GM18519 (cell line): ENCODE data around the gene ZNF532.
"Not testable (repeated sequence)": the region's sequence is repeated elsewhere in the genome, so short reads cannot be mapped to it uniquely, and the experiment has no call there.

ENCODE experiments used
- ATAC-seq: cut with Tn5 transposase; IDR thresholded peaks from one replicate; pipeline ENCODE4 v1.9.1; 2021; ENCODE audit warnings: mild to moderate bottlenecking, moderate library complexity; ENCODE audit not compliant: unreplicated experiment, low FRiP score

The ZNF532 gene

DNA sequence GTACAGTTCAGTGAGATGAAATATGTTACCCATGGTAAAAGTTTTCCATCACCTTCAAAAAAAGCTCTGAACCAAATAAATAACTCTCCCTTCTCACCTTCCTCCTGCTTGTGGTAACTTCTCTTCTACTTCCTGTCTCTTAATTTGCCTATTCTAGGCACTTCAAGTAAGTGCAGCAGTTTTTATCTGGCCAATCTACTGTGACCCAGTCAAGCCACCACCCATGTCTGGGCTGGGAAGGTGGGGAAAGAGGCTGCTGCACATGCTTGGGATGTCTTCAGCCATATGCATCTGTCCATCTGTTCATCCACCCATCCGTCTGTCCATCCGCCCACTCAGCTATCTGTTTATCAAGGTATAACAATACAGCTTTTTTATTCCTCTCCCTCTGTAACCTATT, 31.6 kb downstream of the ZNF532 start:
- no peak for ATAC-seq

DNA sequence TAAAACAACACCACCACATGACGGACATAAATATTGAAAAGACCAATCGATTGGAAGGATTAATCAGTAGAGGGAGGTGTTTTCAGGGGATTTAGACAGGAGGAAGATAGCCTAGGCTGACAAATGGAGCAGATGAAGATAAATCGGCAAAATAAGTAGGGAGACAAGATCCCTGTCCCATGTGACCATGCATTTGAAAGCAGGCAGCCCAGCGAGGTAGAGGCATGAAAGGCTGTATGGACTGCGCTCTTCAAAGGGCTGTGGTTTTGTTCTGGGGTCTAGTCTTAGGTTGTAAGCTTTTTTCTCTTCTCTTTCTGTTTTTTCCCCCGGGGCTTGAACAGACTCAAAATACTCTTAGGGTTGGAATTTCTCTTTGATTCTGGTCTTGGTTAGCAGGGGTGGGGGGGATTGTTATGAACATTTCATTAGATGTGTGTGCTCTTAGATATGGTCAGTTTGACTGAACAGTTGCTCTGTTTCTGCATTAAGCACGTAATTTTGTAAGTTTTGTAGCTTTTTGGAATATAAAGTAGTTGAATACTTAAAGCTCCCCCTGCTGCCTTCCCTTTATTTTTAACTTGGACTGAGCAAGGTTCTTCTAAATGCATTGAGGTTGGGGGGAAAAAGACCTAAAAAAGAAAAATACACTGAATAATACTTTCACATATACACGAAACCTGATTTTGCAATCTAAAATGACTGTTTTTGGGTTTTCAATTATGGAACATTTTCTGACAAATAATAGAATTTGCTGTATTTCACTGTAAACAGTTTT, 32.2 kb downstream of the ZNF532 start:
- no peak for ATAC-seq

GRCh38 chr18:58898010-58898799, 33.5 kb downstream of the ZNF532 start:
- ATAC-seq = no peak

- no peak for ATAC-seq
These were observed 35.5 kb downstream of the ZNF532 start for GRCh38 chr18:58900015-58900649.

DNA sequence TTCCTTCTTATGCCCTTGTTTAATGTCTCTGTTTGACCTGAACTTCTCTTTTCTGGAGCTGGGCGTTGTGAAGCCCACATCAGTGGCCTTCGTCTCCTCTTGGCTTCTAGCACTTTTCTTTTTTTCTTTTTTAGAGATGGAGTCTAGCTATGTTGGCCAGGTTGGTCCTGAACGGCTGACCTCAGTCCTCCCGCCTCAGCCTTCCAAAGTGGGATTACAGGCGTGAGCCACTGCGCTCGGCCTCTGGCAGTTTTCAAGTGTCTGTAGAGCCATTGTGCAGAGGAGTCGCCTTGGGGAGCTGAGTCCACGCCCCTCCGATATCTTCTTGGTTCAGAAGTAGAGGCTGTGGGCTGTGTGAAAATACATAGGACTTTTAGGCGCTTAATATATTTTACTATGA, 36.5 kb downstream of the ZNF532 start:
- ATAC-seq = no peak

DNA sequence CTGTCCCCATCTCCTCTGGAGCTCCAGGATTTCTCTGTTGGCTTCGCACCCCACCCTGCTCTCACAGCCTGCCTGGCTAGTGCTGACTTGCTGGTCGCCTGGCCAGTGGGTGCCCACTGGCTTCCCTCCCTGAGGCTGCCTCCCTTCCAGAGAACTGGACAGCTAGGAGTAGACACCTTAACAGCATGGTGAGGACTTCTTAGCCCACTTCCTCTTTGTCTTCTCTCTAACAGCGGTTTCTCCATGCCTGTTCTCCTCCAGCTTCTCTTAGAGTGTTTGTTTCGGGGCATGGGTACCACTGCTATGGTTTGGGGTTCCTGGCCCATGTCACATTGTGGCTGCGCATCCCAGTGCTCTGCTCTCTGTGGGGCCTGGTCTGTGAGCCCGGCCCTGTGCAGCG, 37.1 kb downstream of the ZNF532 start:
- no peak for ATAC-seq

GRCh38 chr18:58902961-58903360, 38.3 kb downstream of the ZNF532 start:
- ATAC-seq = no peak

- ATAC-seq = no peak
These were observed 38.9 kb downstream of the ZNF532 start for GRCh38 chr18:58903533-58903932.

DNA sequence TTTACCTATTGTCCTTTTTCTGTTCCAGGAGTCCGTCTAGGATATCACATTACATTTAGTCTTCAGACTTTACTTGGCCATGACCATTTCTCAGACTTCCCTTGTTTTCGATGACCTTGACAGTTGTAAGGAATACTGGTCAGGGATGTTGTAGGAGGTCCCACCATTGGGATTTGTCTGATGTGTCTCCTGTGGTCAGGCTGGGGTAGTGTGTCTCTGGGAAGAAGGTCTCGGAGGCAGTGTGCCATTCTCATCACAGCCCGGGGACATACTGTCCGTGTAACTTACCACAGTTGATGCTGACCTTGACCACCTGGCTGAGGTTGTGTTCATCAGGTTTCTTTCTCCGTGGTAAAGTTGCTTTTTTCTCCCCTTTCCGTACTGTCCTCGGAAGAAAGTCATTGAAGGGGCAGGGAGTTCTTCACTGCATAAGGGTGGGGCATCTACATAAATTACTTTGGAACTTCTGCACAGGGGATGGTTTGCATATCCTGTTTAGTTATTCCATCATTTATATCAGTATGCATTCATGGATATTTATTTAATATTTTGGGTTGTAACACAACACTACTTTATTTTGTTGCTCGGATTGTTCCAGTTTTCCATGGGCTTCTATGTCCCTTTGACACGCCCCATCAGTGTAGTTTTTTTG, 41.2 kb downstream of the ZNF532 start:
- ATAC-seq = no peak

DNA sequence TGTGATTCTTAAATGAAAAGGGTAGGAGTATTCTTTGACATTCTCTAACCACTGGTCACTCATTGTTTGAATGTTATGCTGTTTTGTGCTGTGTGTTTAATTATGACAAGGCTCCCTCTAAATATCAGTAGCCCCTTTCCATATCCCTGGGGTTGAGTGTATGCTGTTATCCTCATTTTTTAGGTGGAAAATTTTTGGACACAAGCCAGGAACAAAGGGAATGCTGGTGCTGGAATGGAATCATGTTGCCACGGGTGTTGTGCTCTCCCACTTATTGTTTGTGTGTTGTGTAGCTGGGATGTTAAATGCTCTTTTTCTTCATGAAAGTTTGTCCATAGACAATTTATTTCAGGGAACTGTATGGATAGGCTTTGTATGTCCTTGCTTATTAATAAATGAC, 43.3 kb downstream of the ZNF532 start:
- no peak for ATAC-seq

DNA sequence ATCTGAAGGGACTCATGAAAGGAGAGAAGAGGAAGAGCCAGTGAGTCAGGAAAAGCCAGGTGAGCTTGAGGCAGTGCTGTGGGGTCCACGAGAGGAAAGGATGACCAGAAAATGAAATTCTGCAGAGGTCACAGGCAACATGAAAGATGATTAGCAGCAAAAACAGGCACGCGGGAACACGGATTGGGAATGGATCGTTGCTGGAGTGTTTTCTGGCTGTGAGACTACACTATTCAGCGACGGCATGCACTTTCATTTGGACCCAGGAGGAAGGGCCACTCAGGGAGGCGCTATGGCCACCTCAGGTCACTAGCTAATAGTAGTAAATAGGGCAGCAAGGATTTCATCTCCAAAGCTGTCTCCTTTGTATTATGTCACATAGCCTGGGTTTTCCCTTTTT, 44.8 kb downstream of the ZNF532 start:
- ATAC-seq = no peak

DNA sequence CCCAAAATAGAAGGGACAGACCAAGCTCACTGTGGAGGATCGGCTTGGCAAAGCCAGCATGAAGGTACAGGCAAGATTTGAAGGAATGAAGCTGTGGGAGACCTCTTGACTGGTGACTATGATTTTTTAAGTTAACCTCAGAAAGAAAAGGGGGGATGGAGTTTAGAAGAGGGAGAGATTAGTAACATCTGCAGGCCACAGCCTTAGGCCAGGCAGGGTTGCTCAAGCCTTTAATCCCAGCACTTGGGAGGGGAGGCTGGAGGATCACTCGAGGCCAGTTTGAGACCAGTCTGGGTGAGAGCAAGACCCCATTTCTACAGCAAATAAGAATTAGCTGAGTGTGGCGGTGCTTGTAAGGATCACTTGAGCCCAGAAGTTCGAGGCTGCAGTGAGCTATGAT, 46.6 kb downstream of the ZNF532 start:
- no peak for ATAC-seq

DNA sequence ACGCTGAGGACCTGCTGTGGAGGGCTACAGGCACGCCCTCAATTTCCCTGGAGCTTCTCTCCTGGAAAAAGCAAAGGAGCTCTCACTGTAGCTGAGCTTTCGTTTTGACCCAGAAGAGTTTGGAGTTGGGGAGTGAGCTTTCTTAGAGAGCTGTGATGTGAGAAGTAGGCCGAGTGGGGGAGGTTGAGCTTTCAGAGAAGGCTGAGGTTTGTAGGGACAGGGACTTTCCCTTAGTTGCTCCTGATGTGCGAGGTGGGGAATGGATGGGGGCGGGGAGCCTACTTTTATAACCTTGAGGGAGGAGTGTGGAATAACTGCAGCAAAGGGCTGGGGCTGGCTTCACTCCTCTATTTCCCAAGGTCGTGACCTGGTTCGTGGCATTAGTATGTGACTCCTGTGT, 47.1 kb downstream of the ZNF532 start:
- ATAC-seq = no peak

- no peak for ATAC-seq
These were observed 50.5 kb downstream of the ZNF532 start for GRCh38 chr18:58915006-58915799.

GRCh38 chr18:58915995-58916394, 51.3 kb downstream of the ZNF532 start:
- ATAC-seq = no peak

- ATAC-seq = not testable (repeated sequence)
These were observed 55.3 kb downstream of the ZNF532 start for GRCh38 chr18:58919934-58920333.

DNA sequence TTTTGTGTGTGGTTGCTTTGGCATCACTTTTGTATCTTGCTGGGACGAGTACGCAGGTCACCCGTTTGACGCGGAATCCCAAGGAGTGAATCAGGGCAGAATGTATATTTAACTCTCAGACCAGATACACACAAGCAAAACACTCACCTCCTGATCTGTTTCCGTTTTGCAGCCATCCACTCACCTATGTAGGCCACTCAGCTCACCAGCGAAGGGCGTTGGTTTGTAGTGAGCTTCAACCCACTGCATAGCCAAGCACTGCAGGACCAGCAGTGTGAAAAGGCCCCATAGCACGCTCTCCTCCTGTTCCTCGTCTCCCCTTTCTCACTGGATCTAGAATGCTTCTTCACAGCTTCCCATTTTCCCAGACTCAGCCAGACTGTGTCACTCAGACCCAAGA, 58.3 kb downstream of the ZNF532 start:
- no peak for ATAC-seq

DNA sequence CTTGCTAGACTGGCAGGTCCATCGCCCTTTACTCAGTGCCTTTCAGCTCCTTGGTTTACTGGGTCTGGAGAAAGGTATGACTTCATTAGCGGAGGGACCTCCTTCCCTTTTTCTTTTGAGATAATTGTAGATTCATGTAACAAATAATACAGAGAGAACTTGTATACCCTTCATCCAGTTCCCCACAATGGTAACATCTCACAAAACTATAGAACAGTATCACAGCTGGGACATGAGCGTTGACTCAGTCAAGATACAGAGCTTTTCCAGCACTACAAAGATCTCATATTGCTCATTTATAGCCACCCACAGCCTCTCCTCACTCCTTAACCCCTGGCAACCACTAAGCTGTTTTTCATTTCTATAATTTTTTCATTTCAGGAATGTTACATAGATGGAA, 59.8 kb downstream of the ZNF532 start:
- no peak for ATAC-seq

DNA sequence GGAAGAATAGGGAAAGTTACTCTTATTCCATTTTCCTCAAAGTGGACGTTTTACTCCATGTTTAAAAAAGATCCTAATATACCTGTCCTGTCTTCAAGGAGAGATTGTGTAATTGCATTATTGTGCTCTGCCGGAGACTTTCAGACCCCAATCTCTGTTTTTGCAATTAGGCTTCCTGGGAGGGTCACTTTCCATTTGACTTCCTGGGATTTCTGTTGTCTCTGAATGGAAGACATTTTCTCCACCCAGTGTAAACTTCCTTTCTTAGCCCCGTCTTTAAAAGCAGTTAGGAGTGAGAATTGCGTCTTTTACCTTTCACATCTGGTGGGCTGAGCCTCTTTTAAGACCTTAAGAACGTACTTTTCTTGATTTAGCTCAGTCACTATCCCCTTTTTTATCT, 63.0 kb downstream of the ZNF532 start:
- no peak for ATAC-seq

- ATAC-seq = no peak
These were observed 63.7 kb downstream of the ZNF532 start for GRCh38 chr18:58928386-58928785.
